Activated gamma-delta T cell (primary cell): ENCODE data around the gene SIAH3.

Source experiments
- DNase-seq: peaks from one replicate; lab custom pipeline; 2025; lab: John Stamatoyannopoulos, UW

Gene SIAH3

DNA sequence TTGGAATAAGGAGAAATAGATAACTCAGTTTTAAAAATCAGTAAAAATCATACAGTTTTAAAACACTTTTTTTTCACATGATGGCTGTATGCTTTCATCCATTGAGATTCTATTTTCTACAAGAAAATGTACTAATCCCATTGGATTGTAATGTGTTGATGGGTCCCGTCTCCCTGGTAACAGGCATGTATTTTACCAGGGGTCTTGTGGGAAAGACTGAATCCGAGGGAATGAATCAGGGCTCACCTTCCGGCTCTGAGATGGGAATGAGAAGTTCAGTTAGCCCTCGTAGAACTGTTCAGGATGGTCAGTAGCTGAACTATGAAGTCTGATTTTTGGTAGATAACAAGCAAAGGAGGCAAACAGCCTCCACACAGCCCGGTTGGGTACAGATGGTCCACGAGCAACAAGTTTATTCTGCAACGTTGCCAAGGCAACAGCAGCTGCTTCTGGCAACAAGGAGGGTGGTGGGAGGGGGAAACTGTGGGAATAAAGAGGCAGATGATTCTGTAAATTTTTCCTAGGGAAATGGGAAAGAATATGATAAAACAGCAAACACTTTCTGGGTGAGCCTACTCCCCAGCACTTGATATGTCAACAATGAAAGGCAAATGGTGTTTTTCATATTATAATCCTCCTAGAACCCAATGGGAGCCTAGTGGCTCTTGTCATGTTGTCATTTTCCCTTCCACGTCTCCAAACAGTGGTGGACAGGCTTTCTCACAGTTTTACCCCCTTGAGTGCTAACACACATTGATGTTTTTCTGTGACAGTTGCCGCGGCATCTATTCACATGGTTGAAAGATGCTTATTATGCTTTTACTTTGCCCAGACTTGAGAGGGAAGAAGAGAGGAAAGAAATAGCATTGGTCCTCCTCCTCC, 12.4 kb upstream of the SIAH3 start:
- DNase-seq: no peak

- DNase-seq: no peak
Observed at GRCh38 chr13:45861322-45861721, 9.8 kb upstream of the SIAH3 start.

- no peak for DNase-seq
Observed at GRCh38 chr13:45860240-45860639, 8.7 kb upstream of the SIAH3 start.

- no peak for DNase-seq
Observed at GRCh38 chr13:45859705-45860104, 8.2 kb upstream of the SIAH3 start.

DNA sequence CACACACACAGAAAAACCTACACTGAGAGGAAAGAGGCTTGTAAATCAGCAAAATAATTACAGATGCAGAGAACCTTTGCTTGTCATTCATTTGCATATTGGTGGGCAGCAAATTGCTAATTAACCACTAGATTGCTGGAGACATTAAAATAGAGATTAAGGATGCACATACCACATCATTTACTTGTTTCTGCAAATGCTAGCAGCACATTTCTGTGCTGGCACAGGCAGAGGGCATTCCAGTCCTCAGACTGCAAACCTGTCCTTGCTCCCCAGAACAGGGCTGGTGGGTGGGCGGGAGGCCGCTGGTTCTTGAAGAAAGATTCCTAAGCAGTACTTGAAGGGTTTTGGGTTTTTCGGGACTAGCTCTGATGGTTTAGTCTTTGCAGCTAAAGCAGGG, 941 bp upstream of the SIAH3 start:
- no peak for DNase-seq

DNA sequence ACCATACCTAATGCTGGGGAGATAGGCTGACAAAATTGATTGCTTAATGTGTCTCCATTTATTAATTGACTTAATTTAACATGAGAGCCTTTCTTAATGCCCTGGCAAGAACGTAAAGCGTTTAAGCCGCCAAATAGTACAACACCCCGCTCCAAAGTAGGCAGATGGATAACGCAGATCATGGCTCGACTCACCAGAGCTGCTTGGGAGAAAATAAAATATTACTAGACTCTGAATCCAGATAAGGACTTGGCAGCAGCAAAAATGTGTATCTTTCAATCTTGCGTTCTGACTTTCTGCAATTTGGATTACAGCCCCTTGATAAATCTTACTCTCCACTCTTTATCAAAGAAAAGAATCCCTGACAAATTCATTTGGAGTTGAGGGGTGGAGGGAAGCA, 403 bp upstream of the SIAH3 start:
- DNase-seq: no peak

DNA sequence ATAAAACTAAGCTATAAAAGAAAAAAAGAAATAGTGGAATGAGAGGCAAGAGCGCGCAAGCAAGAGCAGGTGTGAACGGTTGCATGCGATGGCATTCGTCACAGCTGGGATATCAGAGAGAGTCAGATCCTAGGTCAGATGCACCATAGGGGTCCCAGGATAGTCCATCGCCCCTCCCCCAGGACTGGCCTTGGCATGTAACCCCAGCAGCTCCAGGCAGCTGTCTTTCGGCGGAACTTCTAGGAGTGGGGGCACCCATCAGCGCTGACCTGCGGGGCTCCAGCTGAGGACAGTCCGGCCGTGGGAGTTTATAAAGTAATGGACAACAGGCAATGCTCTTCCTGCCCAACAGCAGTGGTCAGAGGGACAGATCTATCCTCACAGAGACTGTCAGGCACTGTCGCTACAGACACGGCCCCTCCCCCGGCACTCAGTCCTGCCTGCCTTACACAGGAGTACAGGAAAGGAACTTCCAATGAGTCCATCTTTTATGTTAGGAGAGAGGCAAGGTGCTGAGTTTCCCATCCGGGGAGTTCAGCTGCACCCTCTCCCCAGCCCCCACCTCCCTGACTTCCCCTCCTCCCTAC, 1.4 kb downstream of the SIAH3 start:
- DNase-seq: peak; percentile 10

GRCh38 chr13:45849408-45849807, 2.1 kb downstream of the SIAH3 start:
- no peak for DNase-seq

GRCh38 chr13:45847554-45848224, 3.9 kb downstream of the SIAH3 start:
- no peak for DNase-seq

DNA sequence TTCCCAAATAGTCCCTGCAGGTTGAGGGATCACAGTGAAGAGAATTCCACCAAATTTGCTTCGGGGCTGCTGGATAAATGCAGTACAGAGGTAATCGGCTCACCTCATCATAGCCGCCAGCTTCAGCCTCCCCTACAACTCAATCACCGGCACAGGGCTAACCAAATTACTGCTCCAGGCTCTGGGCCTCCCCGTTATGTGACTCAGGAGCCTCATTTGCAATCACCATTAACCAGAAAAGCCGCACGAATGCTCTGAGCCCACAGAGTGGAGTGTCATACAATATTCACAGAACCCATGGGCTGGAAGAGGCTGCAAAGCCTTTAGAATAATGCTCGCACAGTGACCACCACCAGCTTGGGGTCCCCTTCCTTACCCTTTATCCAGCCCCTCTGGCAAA, 4.9 kb downstream of the SIAH3 start:
- no peak for DNase-seq

- DNase-seq: no peak
Observed at GRCh38 chr13:45838171-45838745, 13.3 kb downstream of the SIAH3 start.

DNA sequence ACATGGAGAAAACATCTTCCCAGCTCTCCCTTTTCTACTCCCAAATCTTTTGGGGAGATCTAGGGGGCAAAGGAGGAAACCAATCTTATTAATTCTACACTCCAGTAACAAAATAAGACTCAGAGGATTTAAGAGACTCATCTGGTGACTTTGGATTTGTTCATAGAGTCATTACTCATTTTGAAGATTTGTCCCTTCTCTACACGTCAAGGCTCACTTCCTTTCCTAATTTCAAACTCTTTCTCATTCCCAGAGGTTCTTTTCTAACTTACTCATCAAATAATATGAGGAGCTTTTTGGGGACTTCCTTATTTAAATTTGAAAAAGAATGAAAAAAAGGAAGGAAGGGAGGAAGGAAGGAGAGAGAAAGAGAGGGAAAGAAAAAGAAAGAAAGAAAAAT, 14.4 kb downstream of the SIAH3 start:
- DNase-seq: no peak

DNA sequence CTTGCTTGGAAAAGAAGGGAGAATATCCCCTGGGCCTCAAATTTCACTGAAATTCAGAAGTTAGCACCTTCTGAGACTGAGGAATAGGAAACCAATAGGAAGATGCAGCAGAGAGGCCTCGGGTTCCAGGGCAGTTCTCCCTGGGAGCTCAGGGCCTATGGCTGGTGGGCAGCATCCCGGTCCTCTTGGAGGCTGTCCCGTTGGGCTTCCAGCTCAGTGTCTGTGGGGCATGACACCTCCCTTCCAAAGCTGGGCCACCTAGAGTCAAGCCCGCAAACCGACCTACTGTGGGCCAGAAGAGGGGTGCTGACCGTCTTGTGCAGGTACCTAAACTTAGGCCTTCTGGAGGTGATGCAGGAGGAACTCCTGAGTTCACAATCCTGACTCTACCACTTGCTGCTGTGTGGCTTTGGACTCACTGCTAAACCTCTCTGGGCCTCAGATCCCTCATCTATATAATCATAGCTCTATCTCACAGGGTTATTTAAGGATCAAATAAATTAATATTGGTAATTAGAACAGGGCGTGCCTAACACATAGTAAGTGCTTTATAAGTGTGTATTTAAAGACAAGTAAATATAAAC, 17.1 kb downstream of the SIAH3 start:
- DNase-seq: no peak

GRCh38 chr13:45833663-45834375, 17.7 kb downstream of the SIAH3 start:
- no peak for DNase-seq

- DNase-seq: no peak
Observed at GRCh38 chr13:45833242-45833641, 18.3 kb downstream of the SIAH3 start.

DNA sequence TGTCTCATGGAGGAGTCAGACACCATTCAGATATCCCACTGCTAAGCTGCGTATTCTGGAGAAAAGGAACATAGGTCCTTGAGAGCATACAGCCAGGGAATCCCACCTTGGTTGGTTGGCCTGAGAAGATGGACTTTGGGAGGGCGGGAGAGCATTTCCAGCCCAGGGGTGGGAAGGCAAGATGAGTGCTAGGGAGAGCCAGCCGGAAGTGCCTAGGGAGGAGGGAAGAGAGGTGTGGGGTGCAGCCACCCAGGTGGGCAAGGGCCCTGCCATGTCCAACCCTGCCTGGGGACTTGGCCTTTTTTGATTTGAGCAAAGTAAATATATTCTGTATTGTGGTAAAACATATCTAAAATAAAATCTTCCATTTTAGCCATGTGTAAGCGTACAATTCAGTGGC, 19.7 kb downstream of the SIAH3 start:
- DNase-seq: no peak

GRCh38 chr13:45830121-45830520, 21.4 kb downstream of the SIAH3 start:
- DNase-seq: no peak

GRCh38 chr13:45828256-45828968, 23.1 kb downstream of the SIAH3 start:
- no peak for DNase-seq

- DNase-seq: no peak
Observed at GRCh38 chr13:45827318-45827717, 24.2 kb downstream of the SIAH3 start.

DNA sequence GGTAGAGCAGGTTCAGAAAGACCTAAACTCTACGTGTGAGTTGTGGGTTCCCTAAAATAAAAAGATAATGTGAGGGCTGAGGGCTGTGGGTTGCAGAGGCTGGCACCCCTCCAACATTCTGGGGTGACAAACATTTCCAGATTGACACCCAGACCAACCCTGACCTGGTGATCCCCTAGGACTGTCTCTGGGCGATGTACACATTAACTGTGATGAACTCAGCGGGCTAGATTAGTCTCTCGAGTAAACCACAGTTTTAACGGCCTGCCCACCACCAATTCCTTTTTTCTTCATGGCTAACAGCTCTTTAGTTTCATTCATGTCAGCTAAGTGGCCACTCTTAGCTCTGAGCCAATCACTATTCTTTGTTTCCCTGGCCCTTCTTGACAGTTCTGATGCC, 24.8 kb downstream of the SIAH3 start:
- no peak for DNase-seq

GRCh38 chr13:45825387-45825650, 26.2 kb downstream of the SIAH3 start:
- DNase-seq: no peak
